Measurements from ENCODE around the gene DPH5.

The DPH5 gene

GRCh38 chr1:101025283-101025656 is 314 bp downstream of the DPH5 start:
- H3K4me3 ChIP-seq (ENCODE audit: low read depth, low read length), result peak overlapping the region; percentile 83
- no peak for DNase-seq (ENCODE audit: low read depth)
- TF ChIP-seq, protein P1, sequence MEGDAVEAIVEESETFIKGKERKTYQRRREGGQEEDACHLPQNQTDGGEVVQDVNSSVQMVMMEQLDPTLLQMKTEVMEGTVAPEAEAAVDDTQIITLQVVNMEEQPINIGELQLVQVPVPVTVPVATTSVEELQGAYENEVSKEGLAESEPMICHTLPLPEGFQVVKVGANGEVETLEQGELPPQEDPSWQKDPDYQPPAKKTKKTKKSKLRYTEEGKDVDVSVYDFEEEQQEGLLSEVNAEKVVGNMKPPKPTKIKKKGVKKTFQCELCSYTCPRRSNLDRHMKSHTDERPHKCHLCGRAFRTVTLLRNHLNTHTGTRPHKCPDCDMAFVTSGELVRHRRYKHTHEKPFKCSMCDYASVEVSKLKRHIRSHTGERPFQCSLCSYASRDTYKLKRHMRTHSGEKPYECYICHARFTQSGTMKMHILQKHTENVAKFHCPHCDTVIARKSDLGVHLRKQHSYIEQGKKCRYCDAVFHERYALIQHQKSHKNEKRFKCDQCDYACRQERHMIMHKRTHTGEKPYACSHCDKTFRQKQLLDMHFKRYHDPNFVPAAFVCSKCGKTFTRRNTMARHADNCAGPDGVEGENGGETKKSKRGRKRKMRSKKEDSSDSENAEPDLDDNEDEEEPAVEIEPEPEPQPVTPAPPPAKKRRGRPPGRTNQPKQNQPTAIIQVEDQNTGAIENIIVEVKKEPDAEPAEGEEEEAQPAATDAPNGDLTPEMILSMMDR (IDR thresholded peaks at IDR 0.05; ENCODE audit: insufficient read depth, low read depth, low read length, missing control alignments), result no peak

- DNase-seq (ENCODE audit: low read depth), result no peak
- TF ChIP-seq, protein P1 (IDR thresholded peaks at IDR 0.05; ENCODE audit: insufficient read depth, low read depth, low read length, missing control alignments), result no peak
- no peak overlapping the region for H3K4me3 ChIP-seq (ENCODE audit: low read depth, low read length)
Measured at GRCh38 chr1:101022294-101022693, 3.3 kb downstream of the DPH5 start.

DNA sequence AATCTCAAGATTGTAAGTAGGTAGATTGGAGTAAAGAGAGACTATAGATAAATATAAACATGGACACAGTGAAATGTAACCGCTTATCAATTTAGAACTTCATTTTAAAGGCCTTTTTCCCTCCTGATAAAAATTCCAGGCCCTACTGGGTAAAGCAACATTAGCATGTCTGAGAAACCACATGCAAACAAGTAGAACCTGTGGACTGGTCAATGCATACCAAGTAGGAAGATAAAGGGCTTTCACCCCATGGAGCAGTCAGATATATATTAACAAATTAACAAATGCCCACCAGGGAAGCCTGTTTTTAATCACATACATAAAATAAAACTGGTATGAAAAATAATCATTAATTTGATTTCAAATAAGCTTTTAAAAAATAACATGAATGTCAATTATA is 8.1 kb downstream of the DPH5 start:
- no peak overlapping the region for H3K4me3 ChIP-seq (ENCODE audit: low read depth, low read length)
- TF ChIP-seq, protein P1 (IDR thresholded peaks at IDR 0.05; ENCODE audit: insufficient read depth, low read depth, low read length, missing control alignments), result no peak
- DNase-seq (ENCODE audit: low read depth), result no peak

- no peak overlapping the region for H3K4me3 ChIP-seq (ENCODE audit: low read depth, low read length)
- no peak for DNase-seq (ENCODE audit: low read depth)
- TF ChIP-seq, protein P1 (IDR thresholded peaks at IDR 0.05; ENCODE audit: insufficient read depth, low read depth, low read length, missing control alignments), result no peak
Measured at GRCh38 chr1:101013776-101014175, 11.8 kb downstream of the DPH5 start.

GRCh38 chr1:101008229-101008834 is 17.3 kb downstream of the DPH5 start:
- no peak overlapping the region for H3K4me3 ChIP-seq (ENCODE audit: low read depth, low read length)
- no peak for DNase-seq (ENCODE audit: low read depth)
- TF ChIP-seq, protein P1 (IDR thresholded peaks at IDR 0.05; ENCODE audit: insufficient read depth, low read depth, low read length, missing control alignments), result no peak

DNA sequence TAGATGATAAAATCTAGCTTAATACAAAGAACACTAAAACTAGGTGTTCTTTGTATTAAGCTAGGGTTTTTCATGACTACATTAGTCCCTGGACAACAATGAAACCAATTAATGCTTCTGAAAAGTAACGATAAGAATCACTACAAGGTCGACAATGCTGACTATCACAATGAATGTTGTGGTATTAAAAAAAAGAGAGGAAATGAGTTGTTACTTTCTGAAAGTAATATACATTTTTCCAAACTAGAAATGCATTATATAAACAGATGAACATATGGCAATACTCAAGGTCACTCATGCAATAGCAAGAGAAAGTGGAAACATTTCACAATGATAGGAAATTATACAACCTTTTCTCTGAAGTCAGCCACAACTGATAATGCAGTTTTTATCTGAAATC is 19.0 kb downstream of the DPH5 start:
- no peak for DNase-seq (ENCODE audit: low read depth)
- TF ChIP-seq, protein P1 (IDR thresholded peaks at IDR 0.05; ENCODE audit: insufficient read depth, low read depth, low read length, missing control alignments), result no peak
- H3K4me3 ChIP-seq (ENCODE audit: low read depth, low read length), result no peak overlapping the region

- DNase-seq (ENCODE audit: low read depth), result no peak
- H3K4me3 ChIP-seq (ENCODE audit: low read depth, low read length), result no peak overlapping the region
- TF ChIP-seq, protein P1 (IDR thresholded peaks at IDR 0.05; ENCODE audit: insufficient read depth, low read depth, low read length, missing control alignments), result no peak
Measured at GRCh38 chr1:101005871-101006270, 19.7 kb downstream of the DPH5 start.
